GM10847 (cell line): ENCODE results near the gene PRR35.

Experiments
- POLR2A ChIP-seq: IDR thresholded peaks from 2 replicates; pipeline ENCODE4 v1.6.1; 2011; ENCODE audit not compliant: insufficient read length; ENCODE audit errors: extremely low read depth

PRR35 gene

DNA sequence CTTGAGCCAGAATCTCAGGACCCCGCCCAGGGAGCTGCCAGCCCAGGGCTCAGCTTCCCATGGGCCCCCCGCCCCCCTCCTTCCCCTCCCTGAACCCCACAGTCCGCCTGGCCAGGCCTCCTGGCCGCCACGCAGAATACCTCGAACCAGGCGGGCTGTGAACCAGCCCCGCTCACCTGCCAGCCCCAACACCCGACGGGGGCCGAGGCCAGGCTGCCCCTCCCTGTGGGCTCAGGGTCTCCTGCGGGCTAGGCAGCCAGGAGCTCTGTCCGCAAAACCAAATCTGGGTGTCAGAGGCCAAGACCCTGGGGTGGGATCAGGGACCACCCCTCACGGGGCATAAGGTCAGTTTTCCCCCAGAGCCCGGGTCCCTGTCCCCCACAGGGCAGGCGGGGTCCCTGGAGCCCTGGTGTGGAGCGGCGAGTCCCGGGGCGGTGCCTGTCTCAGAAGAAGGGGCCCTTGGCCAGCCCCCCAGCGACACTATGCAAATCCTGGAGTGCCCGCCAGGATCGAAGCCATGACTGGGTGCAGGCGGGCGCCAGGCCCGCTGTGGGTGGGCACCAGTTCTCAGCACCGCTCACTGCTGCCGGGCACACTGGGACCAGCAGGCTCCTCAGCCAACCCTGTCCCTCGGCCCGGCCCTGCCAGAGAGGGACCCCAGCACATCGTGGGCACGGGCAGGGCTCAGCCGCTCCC lies 6.4 kb upstream of the PRR35 start:
- TF ChIP-seq POLR2A: no peak

DNA sequence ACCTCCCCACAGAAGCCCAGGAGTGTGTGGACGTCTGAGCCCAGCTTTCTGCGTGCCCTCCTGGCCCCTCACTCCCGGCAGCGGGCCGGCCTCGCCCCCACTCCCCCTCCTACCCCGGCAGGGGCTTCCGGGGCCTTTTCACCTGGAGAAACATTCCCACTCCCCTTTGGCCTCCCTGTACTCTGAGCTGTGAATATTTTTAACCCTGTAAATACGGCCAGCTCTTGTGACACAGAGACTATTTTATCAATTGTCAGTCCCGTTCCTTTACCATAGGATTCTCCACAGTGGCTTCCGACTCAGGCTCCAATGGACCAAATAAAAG lies 5.9 kb upstream of the PRR35 start:
- TF ChIP-seq POLR2A: no peak

DNA sequence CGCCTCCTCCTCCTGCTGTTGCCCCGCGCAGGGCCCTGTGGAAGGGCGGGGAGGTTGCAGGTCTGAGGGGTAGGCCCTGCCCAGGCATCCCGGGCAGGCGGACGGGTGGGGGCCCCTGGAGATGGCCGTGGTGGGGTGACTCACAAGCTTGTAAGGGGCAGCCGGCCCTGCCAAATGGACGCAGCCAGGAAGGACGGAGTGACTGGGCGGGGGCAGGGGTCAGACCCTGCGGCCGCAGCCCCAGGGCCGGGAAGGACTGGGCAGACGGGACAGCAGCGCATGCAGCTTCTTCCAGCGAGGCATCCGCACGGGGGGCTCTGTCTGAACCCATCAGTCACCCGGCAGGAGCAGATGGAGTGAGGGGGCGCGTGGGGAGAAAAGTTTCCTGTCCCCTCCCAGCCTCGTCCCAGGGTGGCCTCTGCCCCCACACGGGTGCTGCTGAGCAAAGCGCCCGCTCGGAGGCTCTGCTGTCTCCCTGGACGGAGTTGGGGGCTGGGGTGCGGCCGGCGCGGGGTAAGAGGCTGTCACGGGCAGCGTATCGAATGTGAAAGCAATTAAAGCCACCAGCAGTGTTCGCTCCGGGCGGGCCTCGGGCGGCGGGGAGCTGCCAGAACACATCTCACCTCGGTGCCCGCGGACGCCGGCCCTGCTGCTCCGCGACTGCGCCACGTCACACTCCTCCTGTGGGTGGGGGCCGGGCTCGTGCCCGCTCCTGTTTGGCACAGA lies 5.4 kb upstream of the PRR35 start:
- no peak for TF ChIP-seq POLR2A

DNA sequence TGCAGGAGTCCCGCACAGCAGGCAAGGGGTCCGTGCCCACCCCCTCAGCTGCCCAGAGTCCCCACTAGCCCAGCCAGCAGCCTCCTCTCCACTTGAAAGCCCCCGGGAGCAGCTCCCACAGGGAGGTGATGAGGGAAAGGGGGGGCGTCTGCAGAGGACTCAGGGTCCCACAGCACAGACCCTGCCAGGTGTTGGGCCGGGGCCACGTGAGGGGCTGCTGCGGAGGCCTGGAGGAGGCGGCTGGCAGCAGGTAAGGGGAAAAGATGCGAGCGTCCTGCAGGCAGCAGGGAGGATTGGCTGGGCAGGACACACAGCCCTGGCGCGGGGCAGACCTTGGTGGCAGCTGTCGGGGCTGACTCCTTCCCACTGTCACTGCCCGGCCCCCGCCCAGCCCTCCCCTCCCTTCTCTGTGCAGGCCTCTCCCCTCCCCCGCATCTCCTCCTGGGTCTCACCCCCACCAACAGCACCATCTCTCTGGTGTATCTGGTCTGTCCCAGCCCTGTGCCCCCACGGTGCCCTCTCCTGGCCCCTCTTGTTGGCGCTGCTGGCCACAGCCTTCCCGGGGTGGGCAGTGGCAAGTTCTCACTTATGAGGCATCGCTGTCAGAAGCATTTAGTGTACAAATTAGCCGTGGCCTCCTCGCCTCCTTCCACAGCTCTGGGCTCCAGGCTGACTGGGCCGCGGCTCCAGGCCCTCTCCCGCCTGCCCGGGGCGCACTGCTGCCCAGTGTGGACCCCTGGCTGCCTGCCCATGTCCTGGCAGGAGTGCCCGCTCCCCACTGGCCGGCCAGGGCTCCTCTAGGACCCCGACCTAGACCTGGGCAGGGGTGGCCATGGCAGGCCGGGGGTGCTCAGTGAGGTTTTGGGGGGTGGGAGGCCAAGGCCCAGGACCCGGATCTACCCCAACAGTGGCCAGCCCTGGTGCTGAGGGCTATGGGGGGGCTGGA lies 4.4 kb upstream of the PRR35 start:
- no peak for TF ChIP-seq POLR2A

DNA sequence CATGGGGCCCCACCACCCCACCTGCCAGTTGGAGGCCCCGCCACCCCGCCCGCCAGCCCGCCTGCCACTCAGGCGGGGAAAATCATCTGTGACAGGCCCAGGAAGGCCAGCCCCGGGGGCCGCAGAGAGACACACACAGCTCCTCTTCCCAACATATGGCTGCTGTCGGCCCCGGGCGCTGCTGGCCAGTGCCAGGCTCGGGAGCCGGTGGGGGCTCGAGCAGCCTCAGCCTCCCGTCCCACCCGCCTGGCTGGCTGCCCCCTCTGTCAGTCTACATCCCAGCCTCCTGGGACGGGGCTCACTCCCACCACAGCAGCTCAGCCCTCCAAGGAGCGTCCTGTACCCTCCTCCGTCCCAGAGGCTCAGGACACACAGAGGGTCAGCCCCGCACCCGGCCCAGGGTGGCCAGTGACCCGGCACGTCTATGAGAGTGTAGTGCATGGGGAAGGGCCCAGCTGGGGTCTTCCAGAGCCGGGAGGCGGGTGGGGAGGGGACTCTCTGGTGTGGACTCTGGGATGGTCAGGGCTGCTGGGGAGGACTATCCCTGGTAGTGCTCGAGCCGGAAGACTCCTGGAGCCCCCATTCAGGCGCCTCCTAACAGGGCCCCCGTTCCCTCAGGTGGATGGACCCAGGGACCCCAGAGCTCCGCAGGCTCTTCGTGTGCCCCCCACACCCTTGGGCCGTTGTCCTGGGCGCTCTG lies 3.6 kb upstream of the PRR35 start:
- no peak for TF ChIP-seq POLR2A

DNA sequence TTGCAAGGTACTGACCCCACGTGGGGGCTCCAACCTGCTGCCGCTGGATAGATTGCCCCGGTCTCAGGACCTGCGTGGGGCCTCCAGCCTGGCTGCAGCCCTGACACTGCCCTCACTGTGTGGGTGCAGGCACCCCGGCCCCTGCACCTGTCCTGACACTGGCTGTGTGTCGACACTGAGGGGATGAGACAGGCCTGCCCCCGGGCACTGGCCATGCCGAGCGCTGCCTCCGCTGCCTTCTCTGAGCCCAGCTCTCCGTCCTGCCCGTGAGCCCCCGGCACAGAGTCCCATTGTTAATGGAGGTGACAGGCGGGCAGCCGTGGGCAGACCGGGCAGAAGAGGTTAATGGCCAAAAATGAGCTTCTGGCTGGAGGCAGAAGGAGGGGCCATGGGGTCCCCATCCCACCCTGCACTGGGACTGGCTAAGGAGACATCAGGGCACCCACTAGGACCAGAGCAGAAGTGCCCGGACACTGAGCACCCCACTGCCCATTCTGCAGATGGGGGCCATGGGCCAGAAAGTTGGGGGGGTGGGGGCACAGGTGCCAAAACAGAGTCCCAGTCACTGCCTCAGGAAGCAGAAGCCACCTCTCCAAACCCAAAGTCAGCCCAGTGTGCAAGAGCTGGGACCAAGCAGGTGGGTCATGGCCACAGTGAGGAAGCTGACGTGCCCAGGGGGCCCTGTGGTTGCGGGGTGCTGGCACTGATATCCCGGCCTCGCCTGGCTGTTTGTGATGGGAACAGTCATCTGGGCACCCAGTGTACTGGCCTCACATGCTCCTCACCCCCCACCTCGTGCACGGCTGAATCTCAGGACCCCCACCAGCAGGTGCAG lies 2.5 kb upstream of the PRR35 start:
- no peak for TF ChIP-seq POLR2A

DNA sequence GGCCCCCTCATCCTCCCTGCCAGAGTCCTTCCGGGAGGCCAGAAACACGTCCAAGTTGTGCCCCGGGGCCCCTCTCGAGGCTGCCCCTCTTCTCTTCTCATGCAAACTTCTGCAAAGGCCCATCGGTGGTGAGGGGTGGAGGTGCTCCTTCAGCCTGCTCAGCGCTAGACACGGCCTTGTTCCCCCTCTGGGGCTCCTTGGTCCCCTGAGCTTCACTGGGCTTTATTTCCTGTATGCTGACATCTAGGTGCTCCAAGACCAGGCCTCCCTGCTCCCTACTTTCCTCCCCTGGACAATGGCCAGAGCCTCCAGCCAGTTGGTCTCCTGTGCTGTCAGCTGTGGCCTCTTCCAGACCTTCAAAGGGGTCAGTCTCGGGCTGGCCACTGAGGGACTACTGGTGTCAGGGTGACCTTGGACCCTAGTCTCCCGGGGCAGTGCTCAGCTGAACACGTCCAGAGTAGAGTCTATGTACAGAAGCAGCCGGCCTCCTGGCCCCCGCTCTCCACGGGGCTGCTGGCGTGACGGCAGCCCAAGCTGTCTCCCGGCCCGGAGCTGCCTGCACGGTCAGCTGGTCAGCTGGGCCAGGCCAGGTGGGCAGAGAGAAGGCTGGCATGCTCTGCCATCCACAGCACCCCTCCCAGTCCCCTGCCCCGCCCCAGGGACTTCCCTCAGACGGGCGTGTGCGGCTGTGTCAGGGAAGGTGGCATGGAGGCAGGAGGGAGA lies 1.7 kb upstream of the PRR35 start:
- TF ChIP-seq POLR2A: no peak

DNA sequence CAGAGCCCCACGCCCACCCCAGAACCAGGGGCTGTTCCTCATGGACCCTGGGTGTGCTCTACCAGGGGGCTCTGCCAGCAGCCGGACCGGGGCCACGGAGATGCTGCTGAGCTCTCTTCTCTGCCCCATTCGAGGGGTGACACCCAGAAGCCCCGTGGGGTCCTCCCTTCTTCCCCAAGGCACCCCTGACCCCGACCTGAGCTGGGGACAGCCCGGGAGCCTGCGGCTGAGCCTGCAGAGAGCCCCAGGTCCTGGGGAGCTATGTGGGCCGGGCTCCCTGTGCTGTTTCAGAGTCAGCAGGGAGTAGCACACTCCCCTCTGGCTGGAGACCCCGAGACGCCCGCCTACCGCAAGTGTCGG lies 1.2 kb upstream of the PRR35 start:
- no peak for TF ChIP-seq POLR2A

DNA sequence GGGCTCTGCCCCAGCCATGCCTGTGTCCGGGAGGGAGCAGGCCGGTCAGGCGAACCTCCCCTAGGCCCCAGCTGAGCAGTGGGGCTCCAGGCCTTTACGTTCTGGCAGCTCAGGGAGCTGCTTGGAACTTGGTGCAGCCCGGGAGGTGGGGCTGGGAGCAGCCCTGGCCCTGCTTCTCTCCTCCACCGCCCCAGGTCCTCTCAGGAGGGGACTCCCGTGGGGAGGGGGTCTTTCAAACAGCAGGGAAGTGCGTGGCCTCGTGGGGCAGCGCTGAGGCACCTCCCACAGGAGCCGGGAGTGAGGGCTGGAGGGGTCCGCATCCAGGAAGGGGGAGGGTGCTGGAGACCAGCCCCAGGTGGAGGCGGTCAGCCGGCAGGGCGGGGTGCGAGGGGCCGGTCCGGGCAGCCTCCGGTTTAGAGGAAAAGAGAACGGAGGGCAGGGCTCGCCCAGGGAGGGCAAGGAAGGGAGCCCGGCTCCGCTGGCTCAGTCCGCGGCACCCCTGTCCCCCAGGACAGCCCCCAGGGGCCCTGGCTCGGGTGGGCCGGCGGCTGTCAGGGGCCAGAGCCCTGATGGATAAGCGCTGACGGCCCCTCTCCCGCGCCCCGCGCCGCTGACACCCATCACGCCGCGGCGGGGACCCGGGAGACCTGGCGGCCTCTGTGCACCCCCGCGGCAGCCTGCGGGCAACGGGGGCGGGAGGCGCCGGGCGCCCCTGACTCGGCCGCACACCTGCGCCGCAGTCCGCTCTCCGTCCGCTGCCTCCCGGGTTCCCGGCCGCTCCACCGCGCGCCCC lies 587 bp upstream of the PRR35 start:
- no peak for TF ChIP-seq POLR2A

DNA sequence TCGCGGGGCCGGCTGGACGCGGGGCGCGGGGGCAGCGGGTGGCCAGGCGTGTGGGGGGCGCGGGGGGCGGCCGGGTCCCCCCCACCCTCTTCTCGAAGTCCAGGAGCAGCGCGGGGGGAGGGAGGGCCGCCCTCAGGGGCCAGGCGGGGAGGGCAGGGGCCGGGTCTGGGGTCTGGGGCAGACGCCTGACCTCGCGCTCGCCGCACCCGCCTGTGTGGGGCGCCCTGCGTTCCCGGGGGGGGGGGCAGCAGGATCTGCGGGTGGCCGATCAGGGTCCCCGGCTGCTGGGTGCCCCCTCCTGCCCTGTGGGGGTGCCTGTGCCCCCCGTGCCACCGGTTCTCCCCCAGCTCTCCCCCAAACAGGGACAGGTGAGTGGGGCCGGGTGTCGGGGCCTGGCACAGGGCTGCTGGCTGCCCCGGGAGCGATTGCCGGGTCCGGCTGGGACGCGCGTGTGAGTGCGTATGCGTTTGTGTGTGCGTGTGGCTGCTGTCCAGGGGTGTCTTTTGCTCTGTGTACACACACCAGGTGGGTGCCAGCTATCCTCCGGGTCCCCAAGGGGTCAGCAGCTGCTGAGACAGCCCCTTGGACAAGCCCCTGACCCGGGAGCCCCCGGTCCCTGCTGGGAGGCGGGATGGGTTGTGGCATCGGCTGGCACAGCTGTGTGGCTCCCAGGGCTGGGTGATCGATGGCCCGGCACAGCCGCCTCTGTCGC lies 663 bp downstream of the PRR35 start:
- TF ChIP-seq POLR2A: no peak

DNA sequence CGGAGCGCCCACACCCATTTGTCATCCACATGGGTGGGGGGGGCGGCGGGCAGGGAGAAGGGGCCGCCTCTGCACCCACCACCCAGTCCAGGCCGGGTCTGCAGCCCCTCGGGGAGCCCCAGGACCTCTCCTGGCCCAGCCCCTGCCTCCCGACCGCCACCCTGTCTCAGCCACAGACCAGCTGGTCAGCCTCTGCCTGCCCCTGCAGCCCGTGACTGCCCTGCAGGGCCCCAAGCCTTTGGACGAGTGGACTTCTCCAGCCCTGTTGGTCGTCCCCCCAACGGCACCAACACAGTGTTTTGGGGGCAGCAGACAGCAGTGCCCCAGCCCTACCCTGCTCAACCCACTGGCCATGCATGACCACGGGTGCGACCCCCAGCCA lies 1.2 kb downstream of the PRR35 start:
- no peak for TF ChIP-seq POLR2A
